Caco-2 (cell line): ENCODE measurements around the gene DLG2. TPM values are rescaled to one million over a fixed set of nuclear protein-coding genes. Genes with fewer than 3 reads are reported as not detected.

Experiments
- BruUV-seq: library from RNA; stranded (reverse); fragments of 400-500 nt; replicated peaks from 2 replicates; lab custom pipeline; 2021; lab: Mats Ljungman, UMichigan
- CTCF ChIA-PET: fragments of 300-600 bp; sonication (Branson Sonifier 250); formaldehyde crosslinking; loops from one replicate; lab custom pipeline; 2022; ENCODE audit warnings: antibody characterized with exemption; lab: Charles Lee
- POLR2A ChIA-PET: fragments of 300-600 bp; sonication (Branson Sonifier 250); formaldehyde crosslinking; loops from one replicate; lab custom pipeline; 2022; ENCODE audit warnings: antibody characterized with exemption; lab: Charles Lee
- DNase-seq, 2 experiments: peaks; one replicate each; pipeline versions ENCODE4 v3.0.0 to v3.0.0-alpha.2; 2020 to 2022
- H3K27me3 ChIP-seq: replicated peaks from 2 replicates; pipeline ENCODE4 v1.6.0; 2011; ENCODE audit warnings: low read length; ENCODE audit not compliant: control insufficient read depth, insufficient read depth
- H3K36me3 ChIP-seq: 2 replicates; pipeline ENCODE4 v1.5.1; 2011; ENCODE audit warnings: low read length; ENCODE audit not compliant: control insufficient read depth, insufficient read depth
- H3K4me1 ChIP-seq: fragments of 250-450 bp; sonication (Bioruptor Pico); 2 replicates; pipeline ENCODE4 v1.5.1; 2020; ENCODE audit warnings: mild to moderate bottlenecking
- H3K4me3 ChIP-seq: 2 replicates; pipeline ENCODE4 v1.5.1; 2011; ENCODE audit warnings: low read depth, mild to moderate bottlenecking, control low read depth, low read length
- H3K9me3 ChIP-seq: fragments of 250-450 bp; sonication (Bioruptor Pico); 2 replicates; pipeline ENCODE4 v1.5.1; 2020; ENCODE audit warnings: mild to moderate bottlenecking, moderate library complexity
- H3K27ac Mint-ChIP-seq: one replicate; pipeline ENCODE4 v1.8.0; 2022; ENCODE audit warnings: mixed read lengths; ENCODE audit not compliant: unreplicated experiment
- H3K27me3 Mint-ChIP-seq: one replicate; pipeline ENCODE4 v1.8.0; 2022; ENCODE audit warnings: mixed read lengths; ENCODE audit not compliant: insufficient read depth, unreplicated experiment
- H3K36me3 Mint-ChIP-seq: one replicate; pipeline ENCODE4 v1.8.0; 2022; ENCODE audit warnings: mild to moderate bottlenecking, mixed read lengths; ENCODE audit not compliant: insufficient read depth, unreplicated experiment
- H3K4me1 Mint-ChIP-seq: one replicate; pipeline ENCODE4 v1.8.0; 2022; ENCODE audit warnings: low read depth, mixed read lengths; ENCODE audit not compliant: unreplicated experiment
- H3K4me3 Mint-ChIP-seq: one replicate; pipeline ENCODE4 v1.8.0; 2022; ENCODE audit warnings: mild to moderate bottlenecking, moderate library complexity, mixed read lengths; ENCODE audit not compliant: unreplicated experiment
- H3K9me3 Mint-ChIP-seq: one replicate; pipeline ENCODE4 v1.8.0; 2022; ENCODE audit warnings: mixed read lengths; ENCODE audit not compliant: unreplicated experiment
- CTCF ChIP-seq, 2 experiments: fragments of 200-600 bp in 1 of 2; IDR thresholded peaks; 1 replicate in 1 of 2; 2 replicates in 1 of 2; pipeline versions ENCODE4 v1.5.1 to v1.8.0; 2011 to 2022; ENCODE audit warnings: antibody characterized with exemption in 1 of 2, control low read depth in 1 of 2, inconsistent platforms in 1 of 2, low read depth in 1 of 2, low read length in 1 of 2, mild to moderate bottlenecking in 1 of 2, moderate library complexity in 1 of 2; ENCODE audit not compliant: insufficient read depth in 1 of 2, severe bottlenecking in 1 of 2, unreplicated experiment in 1 of 2
- intact Hi-C: fragments of 100-400 bp; cut with micrococcal nuclease; formaldehyde crosslinking; loops from one replicate; pipeline ENCODE4 v1.10.0; 2022; ENCODE audit not compliant: unreplicated experiment
- total RNA-seq: library from RNA; stranded (reverse); gene quantifications from 2 replicates; pipeline ENCODE4 v1.2.3, GENCODE V29; 2022

DLG2 gene
- total RNA-seq, 1 experiment from 2014 or later = 21.6 TPM

DNA sequence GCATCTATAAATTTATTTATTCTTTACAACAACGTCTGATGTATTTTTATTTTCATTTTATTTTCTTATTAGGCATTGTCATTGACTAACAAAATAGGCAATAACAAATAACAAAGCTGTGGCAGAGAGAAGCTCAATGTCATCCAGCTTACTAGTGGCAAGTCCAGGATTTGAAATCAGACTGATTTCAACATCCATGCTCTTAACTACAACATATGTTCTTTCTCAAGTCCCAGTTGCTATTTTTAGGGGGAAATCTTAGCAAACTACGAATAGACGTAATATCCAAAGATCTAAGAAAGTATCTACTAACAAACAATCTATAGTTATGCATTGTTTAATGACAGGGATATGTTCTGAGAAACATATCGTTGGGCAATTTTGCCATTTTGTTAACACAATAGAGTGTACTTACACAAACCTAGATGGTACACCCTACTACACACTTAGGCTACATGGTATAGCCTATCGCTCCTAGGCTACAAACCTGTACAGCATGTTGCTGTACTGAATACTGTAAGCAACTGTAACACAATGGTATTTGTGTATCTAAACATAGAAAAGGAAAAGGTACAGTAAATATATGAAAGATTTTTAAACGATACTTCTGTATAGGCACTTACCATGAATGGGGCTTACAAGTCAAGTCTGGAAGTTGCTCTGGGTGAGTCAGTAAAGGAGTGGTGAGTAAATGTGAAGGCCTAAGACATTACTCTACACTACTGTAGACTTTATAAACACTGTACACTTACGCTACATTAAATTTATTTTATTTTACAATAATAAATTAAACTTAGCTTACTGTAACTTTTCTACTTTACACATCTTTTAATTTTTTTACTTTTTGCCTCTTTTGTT lies 151.3 kb downstream of the DLG2 start:
- Histone ChIP-seq H3K4me1 (no peaks in the 10 kb centered on the region), H3K9me3 (peaks cover 5% of the 10 kb centered on the region), H3K4me3 (no peak overlapping the region), H3K36me3 (no peaks in the 10 kb centered on the region), H3K27me3 (no peaks in the 10 kb centered on the region)
- no TSS peak for BruUV-seq
- ChIA-PET POLR2A (no interaction called here), CTCF (no interaction called here)
- peaks cover 12% of the 10 kb centered on the region for H3K27me3 Mint-ChIP-seq
- TF ChIP-seq CTCF (IDR thresholded peaks at IDR 0.05; ENCODE audit: insufficient read depth in 1 of 2, low read depth in 1 of 2, low read length in 1 of 2, severe bottlenecking in 1 of 2, unreplicated experiment in 1 of 2) = no peak
- H3K27ac Mint-ChIP-seq = no peak overlapping the region
- H3K4me3 Mint-ChIP-seq = no peak overlapping the region
- intact Hi-C loops = no loop called here
- no peaks in the 10 kb centered on the region for H3K4me1 Mint-ChIP-seq
- no peaks in the 10 kb centered on the region for H3K36me3 Mint-ChIP-seq
- H3K9me3 Mint-ChIP-seq = peaks cover 10% of the 10 kb centered on the region
- DNase-seq = no peak

DNA sequence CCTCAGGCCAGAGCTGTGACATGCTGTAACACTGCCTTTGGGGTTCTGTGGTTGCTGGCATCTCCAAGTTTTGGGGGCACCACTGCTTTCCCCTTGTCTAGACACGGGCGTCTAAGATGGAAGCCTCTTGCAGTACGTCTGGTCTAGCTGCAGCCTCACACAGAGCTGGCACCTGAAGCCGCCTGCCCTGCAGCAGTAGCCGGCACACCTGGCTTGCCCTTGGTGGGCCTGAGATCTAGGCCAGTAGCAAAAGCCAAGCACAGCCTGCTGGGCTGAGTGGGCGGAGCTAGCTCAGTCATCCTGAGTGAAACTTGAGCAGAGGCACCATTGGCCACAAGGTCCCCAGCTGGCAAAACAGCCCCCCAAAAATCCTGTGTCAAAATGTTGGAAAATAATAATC lies 154.2 kb downstream of the DLG2 start:
- Mint-ChIP-seq H3K9me3 (peaks cover 10% of the 10 kb centered on the region), H3K27ac (no peak overlapping the region), H3K4me1 (no peaks in the 10 kb centered on the region), H3K36me3 (no peaks in the 10 kb centered on the region), H3K27me3 (peaks cover 7% of the 10 kb centered on the region), H3K4me3 (no peak overlapping the region)
- intact Hi-C loops = no loop called here
- no peaks in the 10 kb centered on the region for H3K36me3 ChIP-seq
- DNase-seq = no peak
- peaks cover 5% of the 10 kb centered on the region for H3K9me3 ChIP-seq
- ChIA-PET CTCF (interaction anchor here (0.6 kb wide), 1 partner anchor 989 kb away, joined by 3 read pairs; no protein-coding TSS in a partner anchor), POLR2A (no interaction called here)
- no peaks in the 10 kb centered on the region for H3K4me1 ChIP-seq
- BruUV-seq = no TSS peak
- no peaks in the 10 kb centered on the region for H3K27me3 ChIP-seq
- H3K4me3 ChIP-seq = no peak overlapping the region
- TF ChIP-seq CTCF (IDR thresholded peaks at IDR 0.05; ENCODE audit: insufficient read depth in 1 of 2, low read depth in 1 of 2, low read length in 1 of 2, severe bottlenecking in 1 of 2, unreplicated experiment in 1 of 2) = no peak

DNA sequence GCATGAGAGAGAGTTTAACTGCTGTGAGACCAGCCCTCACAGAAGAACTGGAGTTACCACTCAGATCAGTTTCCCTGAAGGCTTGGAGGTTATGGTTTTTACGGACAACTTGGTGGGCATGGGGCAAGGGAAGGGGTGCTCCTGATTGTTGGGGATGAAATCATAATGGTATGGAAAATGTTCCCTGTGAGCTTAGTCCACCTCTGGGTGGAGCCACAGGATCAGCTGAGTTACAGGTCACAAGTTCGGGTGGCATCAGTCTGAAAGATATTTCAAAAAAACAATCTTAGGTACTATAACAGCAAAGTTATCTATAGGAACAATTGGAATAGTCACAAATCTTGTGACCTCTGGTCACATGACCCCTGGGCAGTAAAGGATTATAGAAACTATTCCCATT lies 162.9 kb downstream of the DLG2 start:
- ChIA-PET POLR2A (no interaction called here), CTCF (interaction anchor here (0.8 to 1.0 kb wide), 2 partner anchors 126 to 164 kb away, joined by 3 read pairs; partner anchors contain the start of gene TMEM126B)
- intact Hi-C loops = loop anchor here (1.0 kb wide), 1 partner anchor 127 kb away; no protein-coding TSS in a partner anchor
- Mint-ChIP-seq H3K36me3 (no peaks in the 10 kb centered on the region), H3K27me3 (peaks cover 8% of the 10 kb centered on the region), H3K9me3 (no peaks in the 10 kb centered on the region), H3K27ac (no peak overlapping the region), H3K4me3 (no peak overlapping the region), H3K4me1 (peaks cover 7% of the 10 kb centered on the region)
- no peaks in the 10 kb centered on the region; the same call in 1 of the 2 replicates for H3K27me3 ChIP-seq
- H3K4me1 ChIP-seq = no peaks in the 10 kb centered on the region
- H3K9me3 ChIP-seq = no peaks in the 10 kb centered on the region
- no peaks in the 10 kb centered on the region for H3K36me3 ChIP-seq
- TF ChIP-seq CTCF (IDR thresholded peaks at IDR 0.05; ENCODE audit: insufficient read depth in 1 of 2, low read depth in 1 of 2, low read length in 1 of 2, severe bottlenecking in 1 of 2, unreplicated experiment in 1 of 2) = peak in 1 of 2 experiments; percentile 37
- no peak overlapping the region for H3K4me3 ChIP-seq
- DNase-seq = no peak
- BruUV-seq = no TSS peak
